ENCODE measurements around the gene RAB38. TPM values are rescaled to one million over a fixed set of nuclear protein-coding genes. Genes with fewer than 3 reads are reported as not detected.

Gene RAB38
- total RNA-seq, 4 donors from 2014 or later: 0.59 to 5.1 (median 2.5) TPM

DNA sequence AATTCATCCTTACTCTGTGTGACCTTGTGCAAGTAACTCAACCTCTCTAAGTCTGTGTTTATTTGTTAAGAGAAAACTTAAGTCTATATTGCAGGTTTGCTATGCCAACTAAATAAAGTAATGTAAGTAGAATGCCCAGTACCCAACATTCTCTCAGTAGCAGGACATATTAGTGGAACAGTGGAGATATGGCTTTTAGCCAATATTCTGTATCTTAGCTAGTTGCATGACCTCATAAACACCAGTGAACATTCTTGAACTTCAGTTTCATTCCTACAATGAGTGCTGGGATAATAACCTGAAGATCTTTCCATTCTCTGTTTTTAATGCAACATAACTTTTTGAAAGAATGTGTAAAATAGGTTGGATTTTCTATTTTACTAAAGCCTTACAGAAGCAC lies 77.0 kb downstream of the RAB38 start:
- Histone ChIP-seq H3K36me3 (no peaks in the 10 kb centered on the region), H3K4me1 (peaks cover 0 to 4% (median 0%) of the 10 kb centered on the region in 4 donors), H3K27me3 (no peaks in the 10 kb centered on the region), H3K4me3 (no peak overlapping the region), H3K27ac (no peak overlapping the region), H3K9me3 (no peaks in the 10 kb centered on the region)
- DNase-seq (ENCODE audit: low spot score in 2 of 2): no peak
- TF ChIP-seq POLR2A (IDR thresholded peaks at IDR 0.05) (no peak), EP300 (IDR thresholded peaks at IDR 0.05) (no peak)
- TF ChIP-seq, protein P1, sequence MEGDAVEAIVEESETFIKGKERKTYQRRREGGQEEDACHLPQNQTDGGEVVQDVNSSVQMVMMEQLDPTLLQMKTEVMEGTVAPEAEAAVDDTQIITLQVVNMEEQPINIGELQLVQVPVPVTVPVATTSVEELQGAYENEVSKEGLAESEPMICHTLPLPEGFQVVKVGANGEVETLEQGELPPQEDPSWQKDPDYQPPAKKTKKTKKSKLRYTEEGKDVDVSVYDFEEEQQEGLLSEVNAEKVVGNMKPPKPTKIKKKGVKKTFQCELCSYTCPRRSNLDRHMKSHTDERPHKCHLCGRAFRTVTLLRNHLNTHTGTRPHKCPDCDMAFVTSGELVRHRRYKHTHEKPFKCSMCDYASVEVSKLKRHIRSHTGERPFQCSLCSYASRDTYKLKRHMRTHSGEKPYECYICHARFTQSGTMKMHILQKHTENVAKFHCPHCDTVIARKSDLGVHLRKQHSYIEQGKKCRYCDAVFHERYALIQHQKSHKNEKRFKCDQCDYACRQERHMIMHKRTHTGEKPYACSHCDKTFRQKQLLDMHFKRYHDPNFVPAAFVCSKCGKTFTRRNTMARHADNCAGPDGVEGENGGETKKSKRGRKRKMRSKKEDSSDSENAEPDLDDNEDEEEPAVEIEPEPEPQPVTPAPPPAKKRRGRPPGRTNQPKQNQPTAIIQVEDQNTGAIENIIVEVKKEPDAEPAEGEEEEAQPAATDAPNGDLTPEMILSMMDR (IDR thresholded peaks at IDR 0.05): no peak

GRCh38 chr11:88089134-88089533 lies 86.1 kb downstream of the RAB38 start:
- Histone ChIP-seq H3K36me3 (no peaks in the 10 kb centered on the region), H3K27me3 (no peaks in the 10 kb centered on the region), H3K9me3 (no peaks in the 10 kb centered on the region), H3K27ac (no peak overlapping the region), H3K4me1 (no peaks in the 10 kb centered on the region), H3K4me3 (no peak overlapping the region)
- no peak for TF ChIP-seq POLR2A (IDR thresholded peaks at IDR 0.05)
- TF ChIP-seq, protein P1 (IDR thresholded peaks at IDR 0.05): no peak
- TF ChIP-seq EP300 (IDR thresholded peaks at IDR 0.05): no peak
- DNase-seq (ENCODE audit: low spot score in 2 of 2): no peak
- 17 to 31% methylated on average over 1 of the region's 1 CpG for WGBS, 2 donors

DNA sequence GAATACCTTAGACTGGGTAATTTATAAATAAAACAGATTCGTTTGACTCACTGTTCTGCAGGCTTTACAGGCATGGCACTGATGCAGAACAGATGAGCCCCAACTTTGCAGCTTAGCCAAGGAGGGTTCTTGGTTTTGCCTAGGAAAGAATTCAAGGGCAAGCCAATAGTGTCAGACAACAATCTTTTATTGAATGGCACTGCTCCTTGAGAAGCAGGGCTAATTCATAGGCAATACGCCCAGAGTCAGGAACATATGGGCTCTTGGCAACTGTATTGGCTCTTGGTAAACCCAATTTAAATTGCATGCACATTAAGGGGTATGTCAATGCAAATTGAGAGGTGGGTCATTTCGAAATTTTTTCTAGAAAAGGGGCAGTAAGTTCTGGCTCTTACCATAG lies 87.9 kb downstream of the RAB38 start:
- TF ChIP-seq, protein P1 (IDR thresholded peaks at IDR 0.05): no peak
- no peak for TF ChIP-seq EP300 (IDR thresholded peaks at IDR 0.05)
- no peak for TF ChIP-seq POLR2A (IDR thresholded peaks at IDR 0.05)

GRCh38 chr11:88086297-88086696 lies 88.9 kb downstream of the RAB38 start:
- Histone ChIP-seq H3K36me3 (no peaks in the 10 kb centered on the region), H3K27ac (no peak overlapping the region), H3K27me3 (no peaks in the 10 kb centered on the region), H3K9me3 (no peaks in the 10 kb centered on the region), H3K4me3 (no peak overlapping the region), H3K4me1 (no peaks in the 10 kb centered on the region)
- DNase-seq (ENCODE audit: low spot score in 2 of 2): no peak
- TF ChIP-seq, protein P1 (IDR thresholded peaks at IDR 0.05): no peak
- TF ChIP-seq EP300 (IDR thresholded peaks at IDR 0.05) (no peak), POLR2A (IDR thresholded peaks at IDR 0.05) (no peak)
- 88 to 100% methylated on average over 2 of the region's 2 CpGs for WGBS, 2 donors

More for the DNA sequence above, 87.9 kb downstream of the RAB38 start:
- H3K27me3 ChIP-seq: no peaks in the 10 kb centered on the region
- H3K4me3 ChIP-seq: no peak overlapping the region
- no peak overlapping the region for H3K27ac ChIP-seq
- H3K4me1 ChIP-seq: no peaks in the 10 kb centered on the region
- no peaks in the 10 kb centered on the region for H3K9me3 ChIP-seq
- H3K36me3 ChIP-seq: no peaks in the 10 kb centered on the region
- DNase-seq (ENCODE audit: low spot score in 2 of 2): no peak
- 72 to 86% methylated on average over 3 of the region's 3 CpGs for WGBS, 2 donors

DNA sequence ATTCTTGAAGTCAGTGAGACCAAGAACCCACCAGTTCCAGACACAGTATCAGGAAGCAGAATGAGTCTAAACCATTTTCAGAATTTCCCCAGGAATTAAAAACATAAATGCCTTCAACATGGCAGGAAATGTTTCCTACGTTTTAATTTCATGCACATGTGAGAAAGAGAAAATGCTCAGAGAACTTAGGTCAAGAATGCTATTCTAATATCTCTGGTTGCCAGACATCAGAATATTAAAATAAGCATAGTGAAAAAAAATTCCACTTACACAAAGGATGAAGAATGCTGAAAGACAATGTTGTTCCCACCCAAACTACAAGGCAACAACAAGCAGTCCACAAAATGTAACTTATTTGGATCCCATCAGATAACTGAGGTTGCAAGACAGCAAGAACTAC lies 104.8 kb downstream of the RAB38 start:
- TF ChIP-seq, protein P1 (IDR thresholded peaks at IDR 0.05): no peak
- TF ChIP-seq EP300 (IDR thresholded peaks at IDR 0.05): no peak
- no peak for TF ChIP-seq POLR2A (IDR thresholded peaks at IDR 0.05)
- WGBS, 2 donors: 23 to 41% methylated on average over 1 of the region's 1 CpG
- no peak overlapping the region for H3K27ac ChIP-seq
- H3K27me3 ChIP-seq: no peaks in the 10 kb centered on the region
- H3K9me3 ChIP-seq: peaks cover 0 to 23% (median under 1%) of the 10 kb centered on the region in 4 donors
- no peaks in the 10 kb centered on the region for H3K36me3 ChIP-seq
- H3K4me1 ChIP-seq: no peaks in the 10 kb centered on the region
- no peak for DNase-seq (ENCODE audit: low spot score in 2 of 2)
- H3K4me3 ChIP-seq: no peak overlapping the region

All from tibial nerve (tissue), 4 donors.